H7 (cell line): ENCODE data around the gene APBB1IP. TPM values are rescaled to one million over a fixed set of nuclear protein-coding genes. Genes with fewer than 3 reads are reported as not detected.
"Not testable (repeated sequence)": the region's sequence is repeated elsewhere in the genome, so short reads cannot be mapped to it uniquely, and the experiment has no call there.

Experiments
- DNase-seq: peaks from one replicate; pipeline ENCODE4 v3.0.0; 2012
- H3K27me3 ChIP-seq: 2 replicates; pipeline ENCODE4 v1.6.0; 2011; ENCODE audit warnings: mild to moderate bottlenecking, low read length; ENCODE audit not compliant: control insufficient read depth, insufficient read depth
- H3K36me3 ChIP-seq: replicated peaks from 2 replicates; pipeline ENCODE4 v1.5.1; 2011; ENCODE audit warnings: low read length; ENCODE audit not compliant: control insufficient read depth, insufficient read depth
- H3K4me3 ChIP-seq: 2 replicates; pipeline ENCODE4 v1.5.1; 2011; ENCODE audit warnings: low read depth, mild to moderate bottlenecking, control low read depth, low read length, moderate library complexity; ENCODE audit not compliant: insufficient read depth
- total RNA-seq: library from RNA; depleted of rRNA; stranded (reverse); fragments of >200 nt; shearing (Covaris generic); gene quantifications from 2 replicates; pipeline ENCODE4 v1.2.3, GENCODE V29; 2014; rRNA removed

Gene APBB1IP
- not detected in 2 replicates for total RNA-seq

- H3K27me3 ChIP-seq: peaks cover 26% of the 10 kb centered on the region
- H3K4me3 ChIP-seq: peak within 1 kb of the TSS; percentile 53
- peak; percentile 68 for DNase-seq
Measured at GRCh38 chr10:26437637-26438461, at the start of gene APBB1IP. TSS of gene APBB1IP (plus strand) at chr10:26438341. CDS start at chr10:26492327, 53,986 bp downstream.

GRCh38 chr10:26389533-26389932, 48.6 kb upstream of the APBB1IP start:
- H3K36me3 ChIP-seq: no peaks in the 10 kb centered on the region
- H3K27me3 ChIP-seq: peaks cover 15% of the 10 kb centered on the region
- H3K4me3 ChIP-seq: no peak overlapping the region
- no peak for DNase-seq

More at GRCh38 chr10:26437637-26438461, at the start of gene APBB1IP:
- H3K36me3 ChIP-seq: no peaks in the 10 kb centered on the region

- peak; percentile 75 for DNase-seq
- Histone ChIP-seq H3K27me3 (peaks cover 15% of the 10 kb centered on the region), H3K4me3 (peak overlapping the region; percentile 33), H3K36me3 (no peaks in the 10 kb centered on the region)
Measured at GRCh38 chr10:26391701-26392695, 46.1 kb upstream of the APBB1IP start.

- H3K27me3 ChIP-seq, H3K36me3 ChIP-seq, H3K4me3 ChIP-seq, DNase-seq: not testable (repeated sequence)
Measured at GRCh38 chr10:26398353-26398752, 39.8 kb upstream of the APBB1IP start.

GRCh38 chr10:26407406-26407969, 30.7 kb upstream of the APBB1IP start:
- no peak overlapping the region for H3K4me3 ChIP-seq
- no peaks in the 10 kb centered on the region for H3K27me3 ChIP-seq
- H3K36me3 ChIP-seq: no peaks in the 10 kb centered on the region
- no peak for DNase-seq

GRCh38 chr10:26408858-26409494, 29.2 kb upstream of the APBB1IP start:
- DNase-seq: no peak
- Histone ChIP-seq H3K27me3 (no peaks in the 10 kb centered on the region), H3K36me3 (no peaks in the 10 kb centered on the region), H3K4me3 (no peak overlapping the region)

- no peaks in the 10 kb centered on the region for H3K36me3 ChIP-seq
- no peak overlapping the region for H3K4me3 ChIP-seq
- DNase-seq: no peak
- H3K27me3 ChIP-seq: no peaks in the 10 kb centered on the region
Measured at GRCh38 chr10:26410356-26410755, 27.8 kb upstream of the APBB1IP start.

- Histone ChIP-seq H3K4me3 (no peak overlapping the region), H3K27me3 (no peaks in the 10 kb centered on the region), H3K36me3 (no peaks in the 10 kb centered on the region)
- no peak for DNase-seq
Measured at GRCh38 chr10:26412932-26413331, 25.2 kb upstream of the APBB1IP start.

- Histone ChIP-seq H3K4me3 (no peak overlapping the region), H3K36me3 (no peaks in the 10 kb centered on the region), H3K27me3 (no peaks in the 10 kb centered on the region)
- DNase-seq: no peak
Measured at GRCh38 chr10:26413375-26413774, 24.8 kb upstream of the APBB1IP start.

GRCh38 chr10:26417136-26417535, 21.0 kb upstream of the APBB1IP start:
- DNase-seq: no peak
- no peak overlapping the region for H3K4me3 ChIP-seq
- H3K27me3 ChIP-seq: no peaks in the 10 kb centered on the region
- no peaks in the 10 kb centered on the region for H3K36me3 ChIP-seq

GRCh38 chr10:26422977-26423376, 15.2 kb upstream of the APBB1IP start:
- Histone ChIP-seq H3K36me3 (no peaks in the 10 kb centered on the region), H3K27me3 (no peaks in the 10 kb centered on the region), H3K4me3 (no peak overlapping the region)
- no peak for DNase-seq

- no peak for DNase-seq
- Histone ChIP-seq H3K27me3 (no peaks in the 10 kb centered on the region), H3K36me3 (no peaks in the 10 kb centered on the region), H3K4me3 (no peak overlapping the region)
Measured at GRCh38 chr10:26423722-26424121, 14.4 kb upstream of the APBB1IP start.

- H3K27me3 ChIP-seq: no peaks in the 10 kb centered on the region; the same call in 1 of the 2 replicates
- H3K36me3 ChIP-seq: no peaks in the 10 kb centered on the region
- H3K4me3 ChIP-seq: no peak overlapping the region
- DNase-seq: no peak
Measured at GRCh38 chr10:26430641-26431163, 7.4 kb upstream of the APBB1IP start.

GRCh38 chr10:26432938-26433337, 5.2 kb upstream of the APBB1IP start:
- peaks cover 7% of the 10 kb centered on the region for H3K27me3 ChIP-seq
- no peaks in the 10 kb centered on the region for H3K36me3 ChIP-seq
- no peak overlapping the region for H3K4me3 ChIP-seq
- DNase-seq: no peak
